GM12892 (cell line): ENCODE measurements around the gene PTPRR.

ENCODE experiments used
- POLR2A ChIP-seq: IDR thresholded peaks from 2 replicates; pipeline ENCODE4 v1.6.1; 2011; ENCODE audit warnings: low read depth, low read length, control low read depth
- POLR2AphosphoS5 ChIP-seq: IDR thresholded peaks from 2 replicates; pipeline ENCODE4 v1.6.1; 2011; ENCODE audit warnings: low read depth, low read length, control low read depth

DNA sequence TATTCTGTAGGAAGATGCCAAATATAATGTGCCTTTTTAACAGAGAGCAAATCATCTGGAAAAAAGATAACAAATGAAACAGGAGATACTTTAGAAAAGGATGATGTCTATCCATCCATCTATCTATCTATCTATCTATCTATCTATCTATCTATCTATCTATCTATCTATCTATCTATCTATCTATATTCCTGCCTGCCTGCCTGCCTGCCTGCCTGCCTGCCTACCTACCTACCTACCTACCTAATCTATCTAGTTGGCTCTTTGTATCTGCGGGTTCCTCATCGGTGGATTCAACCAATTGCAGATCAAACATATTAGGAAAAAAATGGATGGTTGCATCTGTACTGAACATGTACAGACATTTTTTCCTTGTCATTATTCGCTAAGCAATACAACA, 294.4 kb downstream of the PTPRR start:
- no peak for TF ChIP-seq POLR2A
- no peak for TF ChIP-seq POLR2AphosphoS5
